ENCODE data around the gene SEMA6A. TPM values are rescaled to one million over a fixed set of nuclear protein-coding genes. Genes with fewer than 3 reads are reported as not detected.

SEMA6A gene
- total RNA-seq, 4 donors from 2014 or later = 12.6 to 41.6 (median 15.7) TPM

- TF ChIP-seq CTCF (IDR thresholded peaks at IDR 0.05; ENCODE audit: low read depth) = no peak
Measured at GRCh38 chr5:116546033-116546742, 28.4 kb downstream of the SEMA6A start.

GRCh38 chr5:116544531-116545241, 29.9 kb downstream of the SEMA6A start:
- TF ChIP-seq CTCF (IDR thresholded peaks at IDR 0.05; ENCODE audit: low read depth) = no peak

- no peak for TF ChIP-seq CTCF (IDR thresholded peaks at IDR 0.05; ENCODE audit: low read depth)
Measured at GRCh38 chr5:116543501-116543900, 31.1 kb downstream of the SEMA6A start.

DNA sequence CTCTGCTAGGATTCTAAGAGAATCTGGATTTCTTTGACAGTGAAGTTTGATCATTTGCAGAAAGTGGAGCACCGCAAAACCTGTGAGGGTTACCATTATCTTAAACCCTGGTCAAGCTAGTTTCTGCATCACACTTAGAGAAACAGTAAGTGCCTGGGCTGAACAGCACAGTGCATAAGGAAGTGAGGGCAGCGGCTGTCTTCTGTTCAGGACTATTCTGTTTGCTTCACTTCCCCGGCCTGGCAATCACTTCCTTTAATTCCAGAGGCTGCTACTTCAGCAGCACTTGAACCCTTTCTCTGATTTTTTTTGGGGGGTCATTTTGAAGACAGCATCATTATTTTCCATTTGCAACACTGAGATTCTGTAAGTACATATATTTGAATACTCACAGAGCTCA, 32.0 kb downstream of the SEMA6A start:
- TF ChIP-seq CTCF (IDR thresholded peaks at IDR 0.05; ENCODE audit: low read depth) = no peak

GRCh38 chr5:116539222-116539621, 35.4 kb downstream of the SEMA6A start:
- TF ChIP-seq CTCF (IDR thresholded peaks at IDR 0.05; ENCODE audit: low read depth) = no peak

- TF ChIP-seq CTCF (IDR thresholded peaks at IDR 0.05; ENCODE audit: low read depth) = no peak
Measured at GRCh38 chr5:116536316-116537083, 38.1 kb downstream of the SEMA6A start.

Measured in subcutaneous adipose tissue (tissue), 4 donors.